SK-N-SH (cell line): ENCODE data around the gene AP4S1.

Experiments
- CHD2 ChIP-seq: fragments of 150-350 bp; IDR thresholded peaks from 2 replicates; pipeline ENCODE4 v1.6.1; 2018; ENCODE audit warnings: low read length; ENCODE audit not compliant: partially characterized antibody
- ELF1 ChIP-seq: IDR thresholded peaks from 2 replicates; pipeline ENCODE4 v1.4.0; 2012
- EP300 ChIP-seq, 2 experiments: IDR thresholded peaks; 2 replicates each; pipeline versions ENCODE4 v1.4.0 to v1.6.1; 2012; ENCODE audit warnings: borderline replicate concordance in 1 of 2, low read depth in 1 of 2, low read length in 1 of 2
- GATA2 ChIP-seq: sonication (generic); formaldehyde crosslinking; IDR thresholded peaks from 2 replicates; pipeline ENCODE4 v1.5.0; 2020; ENCODE audit warnings: mild to moderate bottlenecking, missing genetic modification reagents
- JUND ChIP-seq: IDR thresholded peaks from 2 replicates; pipeline ENCODE4 v1.4.0; 2012
- POLR2AphosphoS5 ChIP-seq: IDR thresholded peaks from 2 replicates; pipeline ENCODE4 v1.6.1; 2012; ENCODE audit warnings: low read depth, low read length
- RFX5 ChIP-seq: IDR thresholded peaks from 2 replicates; pipeline ENCODE4 v1.6.1; 2012; ENCODE audit warnings: mild to moderate bottlenecking, improper control_type of control experiment, low read length
- TAF1 ChIP-seq: IDR thresholded peaks from 2 replicates; pipeline ENCODE4 v1.6.1; 2012; ENCODE audit warnings: low read depth, mild to moderate bottlenecking, low read length, moderate library complexity, borderline replicate concordance
- TEAD4 ChIP-seq: IDR thresholded peaks from 2 replicates; pipeline ENCODE4 v1.4.0; 2012; ENCODE audit warnings: mild to moderate bottlenecking, borderline replicate concordance; ENCODE audit not compliant: insufficient read depth
- USF2 ChIP-seq: fragments of 150-350 bp; IDR thresholded peaks from 2 replicates; pipeline ENCODE4 v1.6.1; 2017; ENCODE audit warnings: antibody characterized with exemption, low read length, low read depth, borderline replicate concordance
- YY1 ChIP-seq: IDR thresholded peaks from 2 replicates; pipeline ENCODE4 v1.4.0; 2012; ENCODE audit warnings: low read depth, mild to moderate bottlenecking
- TF ChIP-seq, protein P1 (sequence below): fragments of 200-600 bp; sonication (generic); IDR thresholded peaks from 2 replicates; pipeline ENCODE4 v1.6.1; 2017; ENCODE audit warnings: antibody characterized with exemption, mild to moderate bottlenecking, moderate library complexity
- TF ChIP-seq, protein P2 (sequence below): IDR thresholded peaks from 2 replicates; pipeline ENCODE4 v1.4.0; 2012; ENCODE audit warnings: low read depth

DNA sequence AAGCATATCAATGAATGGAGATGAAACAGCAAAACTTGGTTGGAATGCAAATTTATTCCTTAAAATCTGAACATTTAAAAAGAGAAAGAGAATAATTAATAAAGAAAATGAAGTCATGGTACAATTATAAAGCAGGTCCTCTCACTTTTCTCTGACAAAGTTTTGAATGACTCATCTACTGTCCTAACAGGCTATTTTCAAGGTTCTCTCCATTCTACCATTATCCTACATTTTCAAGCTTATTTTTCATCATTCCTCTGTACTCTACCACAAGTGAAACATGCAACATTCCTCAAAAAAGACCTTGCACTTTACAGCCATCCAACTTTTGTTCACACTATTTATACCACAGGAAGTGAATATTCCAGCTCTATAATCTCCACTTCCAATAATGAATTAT lies 36.9 kb upstream of the AP4S1 start:
- TF ChIP-seq EP300 (IDR thresholded peaks at IDR 0.05; ENCODE audit: borderline replicate concordance in 1 of 2, low read depth in 1 of 2, low read length in 1 of 2) (no peak), YY1 (no peak), POLR2AphosphoS5 (no peak), JUND (no peak), USF2 (no peak), TAF1 (no peak), CHD2 (no peak), ELF1 (no peak), RFX5 (no peak), GATA2 (CRISPR knock-in tag) (no peak), TEAD4 (no peak)
- TF ChIP-seq, protein P1, sequence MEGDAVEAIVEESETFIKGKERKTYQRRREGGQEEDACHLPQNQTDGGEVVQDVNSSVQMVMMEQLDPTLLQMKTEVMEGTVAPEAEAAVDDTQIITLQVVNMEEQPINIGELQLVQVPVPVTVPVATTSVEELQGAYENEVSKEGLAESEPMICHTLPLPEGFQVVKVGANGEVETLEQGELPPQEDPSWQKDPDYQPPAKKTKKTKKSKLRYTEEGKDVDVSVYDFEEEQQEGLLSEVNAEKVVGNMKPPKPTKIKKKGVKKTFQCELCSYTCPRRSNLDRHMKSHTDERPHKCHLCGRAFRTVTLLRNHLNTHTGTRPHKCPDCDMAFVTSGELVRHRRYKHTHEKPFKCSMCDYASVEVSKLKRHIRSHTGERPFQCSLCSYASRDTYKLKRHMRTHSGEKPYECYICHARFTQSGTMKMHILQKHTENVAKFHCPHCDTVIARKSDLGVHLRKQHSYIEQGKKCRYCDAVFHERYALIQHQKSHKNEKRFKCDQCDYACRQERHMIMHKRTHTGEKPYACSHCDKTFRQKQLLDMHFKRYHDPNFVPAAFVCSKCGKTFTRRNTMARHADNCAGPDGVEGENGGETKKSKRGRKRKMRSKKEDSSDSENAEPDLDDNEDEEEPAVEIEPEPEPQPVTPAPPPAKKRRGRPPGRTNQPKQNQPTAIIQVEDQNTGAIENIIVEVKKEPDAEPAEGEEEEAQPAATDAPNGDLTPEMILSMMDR = no peak
- TF ChIP-seq, protein P2, sequence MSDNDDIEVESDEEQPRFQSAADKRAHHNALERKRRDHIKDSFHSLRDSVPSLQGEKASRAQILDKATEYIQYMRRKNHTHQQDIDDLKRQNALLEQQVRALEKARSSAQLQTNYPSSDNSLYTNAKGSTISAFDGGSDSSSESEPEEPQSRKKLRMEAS = no peak
